ENCODE measurements around the gene DHX34.

DHX34 gene

DNA sequence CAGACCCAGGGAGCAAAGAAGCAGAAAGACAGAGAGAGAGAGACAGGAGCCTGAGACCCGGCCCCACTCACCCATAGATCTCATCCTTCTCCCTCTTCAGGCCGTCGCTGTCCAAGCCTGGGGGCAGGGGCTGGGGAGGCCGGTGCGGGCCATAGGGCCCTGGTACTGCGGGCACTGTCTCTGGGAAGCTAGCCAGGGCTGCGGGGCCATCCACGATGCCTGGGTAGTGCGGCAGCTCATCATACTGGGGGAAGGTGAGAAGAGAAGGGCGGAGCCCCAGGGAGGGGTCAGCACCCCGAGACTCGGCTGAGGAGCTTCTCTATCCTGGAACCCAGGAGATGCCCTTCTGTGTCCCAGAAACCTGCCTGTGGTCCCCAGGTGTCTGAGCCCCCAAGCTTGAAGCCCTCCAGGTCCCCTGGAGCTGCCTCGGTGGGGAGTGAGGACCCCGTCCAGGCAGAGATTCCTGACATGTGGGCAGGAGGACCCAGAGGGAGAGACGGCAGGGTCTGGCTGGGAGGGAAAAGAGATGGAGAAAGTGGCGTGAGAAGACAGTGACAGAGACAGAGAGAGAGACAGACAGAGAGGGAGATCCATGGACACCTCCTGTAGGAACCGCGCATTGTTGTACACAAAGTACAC, 68.1 kb downstream of the DHX34 start:
- no peak for DNase-seq (ENCODE audit: low read depth in 2 of 2, low spot score in 1 of 2)

GRCh38 chr19:47417746-47418691, 68.9 kb downstream of the DHX34 start:
- DNase-seq (ENCODE audit: low read depth in 2 of 2, low spot score in 1 of 2), result no peak

GRCh38 chr19:47418692-47419029, 69.5 kb downstream of the DHX34 start:
- no peak for DNase-seq (ENCODE audit: low read depth in 2 of 2, low spot score in 1 of 2)

GRCh38 chr19:47419030-47419783, 70.1 kb downstream of the DHX34 start, which contains the start of gene MEIS3:
MEIS3 (minus strand) TSS chr19:47419527; CDS start chr19:47419081, 446 bp downstream.
- DNase-seq (ENCODE audit: low read depth in 2 of 2, low spot score in 1 of 2), result no peak

GRCh38 chr19:47419789-47420188, 70.7 kb downstream of the DHX34 start:
- DNase-seq (ENCODE audit: low read depth in 2 of 2, low spot score in 1 of 2), result no peak

DNA sequence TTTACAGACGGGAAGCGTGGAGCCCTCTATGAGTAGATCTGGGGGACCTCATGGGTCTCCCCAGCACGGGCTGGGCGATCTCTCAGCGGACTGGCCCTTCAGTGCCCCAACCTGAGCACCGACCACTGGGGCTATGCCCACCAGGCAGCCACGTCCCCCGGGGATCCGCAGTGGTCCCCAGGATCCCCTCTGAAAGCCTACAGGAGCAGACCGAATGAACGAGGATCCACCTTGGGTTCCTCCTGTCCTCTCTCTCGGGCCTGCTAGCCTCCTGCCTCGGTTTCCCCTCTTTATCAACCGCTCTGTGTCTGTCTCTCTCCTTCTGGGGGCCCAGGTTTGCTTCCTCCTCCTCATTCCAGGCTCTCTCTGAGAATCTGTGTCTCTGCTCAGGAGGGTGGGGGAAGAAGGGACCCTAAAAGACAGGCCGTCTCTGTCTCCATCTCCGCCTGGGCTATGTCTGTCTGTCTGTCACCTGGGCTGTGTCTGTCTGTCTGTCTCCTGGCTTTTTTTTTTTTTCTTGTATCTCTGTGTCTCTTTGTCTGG, 72.2 kb downstream of the DHX34 start:
- DNase-seq (ENCODE audit: low read depth in 2 of 2, low spot score in 1 of 2), result no peak

GRCh38 chr19:47421844-47422395, 72.8 kb downstream of the DHX34 start:
- DNase-seq (ENCODE audit: low read depth in 2 of 2, low spot score in 1 of 2), result no peak

DNA sequence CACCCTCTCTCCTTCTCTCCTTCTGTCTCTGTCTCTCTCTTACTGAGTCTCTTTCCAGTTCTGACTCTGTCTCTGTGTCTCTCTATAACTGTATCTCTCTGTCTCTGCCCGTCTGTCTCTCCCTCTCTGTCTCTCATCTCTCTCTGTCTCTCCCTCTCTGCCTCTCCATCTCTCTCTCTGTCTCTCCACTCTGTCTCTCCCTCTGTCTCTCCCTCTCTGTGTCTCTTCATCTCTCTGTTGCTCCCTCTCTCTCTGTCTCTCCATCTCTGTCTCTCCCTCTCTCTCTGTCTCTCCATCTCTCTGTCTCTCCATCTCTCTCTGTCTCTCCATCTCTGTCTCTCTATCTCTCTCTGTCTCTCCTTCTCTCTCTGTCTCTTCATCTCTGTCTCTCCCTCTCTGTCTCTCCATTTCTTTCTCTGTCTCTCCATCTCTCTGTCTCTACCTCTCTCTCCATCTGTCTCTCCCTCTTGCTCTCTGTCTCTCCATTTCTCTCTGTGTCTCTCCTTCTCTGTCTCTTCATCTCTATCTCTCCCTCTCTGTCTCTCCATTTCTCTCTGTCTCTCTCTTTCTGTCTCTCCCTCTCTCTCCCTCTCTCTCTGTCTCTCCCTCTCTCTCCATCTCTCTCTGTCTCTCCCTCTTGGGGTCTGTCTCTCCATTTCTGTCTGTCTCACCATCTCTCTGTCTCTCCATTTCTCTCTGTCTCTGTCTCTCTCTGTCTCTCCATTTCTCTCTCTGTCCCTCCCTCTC, 73.5 kb downstream of the DHX34 start:
- no peak for DNase-seq (ENCODE audit: low read depth in 2 of 2, low spot score in 1 of 2)

DNA sequence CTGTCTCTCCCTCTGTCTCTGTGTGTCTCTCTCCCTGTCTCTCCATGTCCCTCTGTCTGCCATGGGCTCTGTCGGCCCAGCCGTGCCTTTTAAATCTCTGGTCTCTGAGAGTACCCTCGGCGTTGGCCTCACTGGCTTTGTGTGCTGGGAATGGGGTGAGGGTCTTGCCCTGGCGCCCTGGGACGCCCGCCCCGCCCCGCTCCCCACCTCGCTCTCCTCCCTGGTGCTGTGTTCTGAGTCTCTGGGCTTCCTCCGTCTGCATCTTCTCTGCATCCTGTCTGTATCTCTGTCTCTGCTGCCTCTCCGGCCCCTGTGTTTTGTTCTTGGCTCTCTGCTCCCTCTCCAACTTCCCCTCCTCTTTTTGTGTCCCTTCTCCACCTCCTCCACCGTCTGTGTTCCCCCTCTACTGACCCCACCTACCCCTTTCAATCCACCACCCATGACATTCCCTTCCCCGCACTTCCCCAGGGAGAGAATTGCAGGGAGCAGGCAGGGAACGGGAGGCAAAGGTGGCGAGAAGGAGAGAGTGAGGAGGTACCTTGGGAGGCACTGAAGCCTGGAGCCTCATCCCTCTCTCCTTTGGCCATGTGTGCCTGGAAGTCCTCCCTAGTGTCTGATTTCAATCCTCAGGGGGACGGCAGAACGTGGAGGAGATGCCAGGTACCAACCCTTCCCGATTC, 74.2 kb downstream of the DHX34 start:
- DNase-seq (ENCODE audit: low read depth in 2 of 2, low spot score in 1 of 2), result no peak

DNA sequence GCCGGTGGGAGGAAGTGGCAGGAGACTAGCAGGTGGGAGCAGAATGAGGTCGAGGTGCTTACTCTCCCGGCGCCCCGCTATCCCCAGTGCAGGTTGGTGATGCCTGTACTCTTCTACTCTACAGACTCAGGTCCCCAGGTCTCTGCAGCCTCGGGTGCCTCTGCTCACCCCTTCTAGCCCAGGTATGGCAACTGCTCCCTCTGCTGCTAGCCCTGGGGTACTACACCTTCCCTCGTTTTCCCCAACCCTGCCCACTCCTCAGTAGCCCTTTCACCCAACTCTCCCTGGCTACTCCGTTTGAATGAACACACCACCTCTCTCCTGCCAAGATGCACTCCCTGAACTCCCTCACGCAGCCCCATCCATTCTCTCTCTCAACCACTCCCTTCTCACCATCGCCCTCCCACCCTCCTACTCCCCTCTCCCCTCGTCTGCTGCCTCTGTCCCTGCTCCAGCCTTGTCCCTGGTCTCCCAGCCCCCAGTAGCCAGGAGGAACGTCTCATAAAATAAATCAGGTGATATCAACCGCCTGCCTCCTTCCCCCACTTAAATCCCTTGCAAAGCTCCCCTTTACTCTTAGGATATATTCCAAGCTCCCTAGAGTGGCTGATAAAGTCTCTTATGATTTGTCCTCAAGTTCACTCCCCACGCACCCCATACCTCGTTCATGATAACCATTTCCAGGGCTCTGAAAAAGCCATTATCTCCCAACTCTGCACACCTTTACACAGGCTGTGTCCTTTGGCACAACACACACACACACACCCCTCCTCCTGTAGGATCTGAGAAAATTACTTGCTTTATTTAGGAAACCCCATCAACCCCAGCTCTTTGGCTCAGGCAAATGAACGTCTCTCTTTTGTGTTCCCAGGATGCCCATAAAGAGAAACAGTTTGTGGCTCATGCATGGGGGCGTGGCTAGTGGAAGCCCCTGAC, 78.4 kb downstream of the DHX34 start:
- DNase-seq (ENCODE audit: low read depth in 2 of 2, low spot score in 1 of 2), result peak; percentile 15 to 47

DNA sequence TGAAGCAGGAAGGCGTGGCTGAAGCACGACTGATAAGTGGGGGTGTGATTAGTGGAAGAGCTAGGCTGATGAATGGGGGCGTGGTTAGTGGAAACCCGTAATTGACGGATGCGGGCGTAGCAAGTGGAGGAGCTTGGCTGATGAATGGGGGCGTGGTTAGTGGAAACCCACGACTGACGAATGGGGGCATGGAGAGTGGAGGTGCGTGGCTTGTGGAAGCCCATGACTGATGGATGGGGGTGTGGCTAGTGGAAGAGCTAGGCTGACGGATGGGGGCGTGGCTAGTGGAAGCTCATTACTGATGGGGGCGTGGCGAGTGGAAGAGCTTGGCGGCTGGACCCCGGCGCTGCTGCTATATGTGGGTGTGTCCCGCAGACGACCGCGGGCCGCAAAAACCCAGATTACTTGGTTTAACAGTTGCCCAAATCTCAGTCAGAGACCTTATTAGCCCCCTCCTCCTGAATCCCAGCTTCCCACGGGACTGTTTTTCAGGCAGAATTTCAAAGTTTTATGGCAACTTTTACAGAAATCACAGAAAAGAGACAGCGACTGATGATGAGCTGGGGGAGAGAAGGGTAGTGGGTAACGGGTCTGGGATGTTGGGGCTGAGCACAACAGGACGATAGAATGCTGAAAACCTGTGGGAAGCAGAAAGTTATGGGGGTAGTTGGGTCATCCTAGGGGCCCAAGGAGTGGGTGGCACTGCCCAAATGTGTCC, 79.2 kb downstream of the DHX34 start:
- DNase-seq (ENCODE audit: low read depth in 2 of 2, low spot score in 1 of 2), result peak; percentile 56 to 61

- no peak for DNase-seq (ENCODE audit: low read depth in 2 of 2, low spot score in 1 of 2)
These were observed 80.2 kb downstream of the DHX34 start for GRCh38 chr19:47429140-47429793.

- DNase-seq (ENCODE audit: low read depth in 2 of 2, low spot score in 1 of 2), result no peak
These were observed 81.1 kb downstream of the DHX34 start for GRCh38 chr19:47430041-47430802.

- no peak for DNase-seq (ENCODE audit: low read depth in 2 of 2, low spot score in 1 of 2)
These were observed 83.0 kb downstream of the DHX34 start for GRCh38 chr19:47432091-47432490.
